Caco-2 (cell line): Measurements from ENCODE around the gene EHF. TPM values are rescaled to one million over a fixed set of nuclear protein-coding genes. Genes with fewer than 3 reads are reported as not detected.

ENCODE experiments used
- BruUV-seq: library from RNA; stranded (reverse); fragments of 400-500 nt; replicated peaks from 2 replicates; lab custom pipeline; 2021; lab: Mats Ljungman, UMichigan
- CTCF ChIA-PET: fragments of 300-600 bp; sonication (Branson Sonifier 250); formaldehyde crosslinking; loops from one replicate; lab custom pipeline; 2022; ENCODE audit warnings: antibody characterized with exemption; lab: Charles Lee
- POLR2A ChIA-PET: fragments of 300-600 bp; sonication (Branson Sonifier 250); formaldehyde crosslinking; loops from one replicate; lab custom pipeline; 2022; ENCODE audit warnings: antibody characterized with exemption; lab: Charles Lee
- DNase-seq, 2 experiments: peaks; one replicate each; pipeline versions ENCODE4 v3.0.0 to v3.0.0-alpha.2; 2020 to 2022
- H3K27me3 ChIP-seq: replicated peaks from 2 replicates; pipeline ENCODE4 v1.6.0; 2011; ENCODE audit warnings: low read length; ENCODE audit not compliant: control insufficient read depth, insufficient read depth
- H3K36me3 ChIP-seq: 2 replicates; pipeline ENCODE4 v1.5.1; 2011; ENCODE audit warnings: low read length; ENCODE audit not compliant: control insufficient read depth, insufficient read depth
- H3K4me1 ChIP-seq: fragments of 250-450 bp; sonication (Bioruptor Pico); 2 replicates; pipeline ENCODE4 v1.5.1; 2020; ENCODE audit warnings: mild to moderate bottlenecking
- H3K4me3 ChIP-seq: 2 replicates; pipeline ENCODE4 v1.5.1; 2011; ENCODE audit warnings: low read depth, mild to moderate bottlenecking, control low read depth, low read length
- H3K9me3 ChIP-seq: fragments of 250-450 bp; sonication (Bioruptor Pico); 2 replicates; pipeline ENCODE4 v1.5.1; 2020; ENCODE audit warnings: mild to moderate bottlenecking, moderate library complexity
- H3K27ac Mint-ChIP-seq: one replicate; pipeline ENCODE4 v1.8.0; 2022; ENCODE audit warnings: mixed read lengths; ENCODE audit not compliant: unreplicated experiment
- H3K27me3 Mint-ChIP-seq: one replicate; pipeline ENCODE4 v1.8.0; 2022; ENCODE audit warnings: mixed read lengths; ENCODE audit not compliant: insufficient read depth, unreplicated experiment
- H3K36me3 Mint-ChIP-seq: one replicate; pipeline ENCODE4 v1.8.0; 2022; ENCODE audit warnings: mild to moderate bottlenecking, mixed read lengths; ENCODE audit not compliant: insufficient read depth, unreplicated experiment
- H3K4me1 Mint-ChIP-seq: one replicate; pipeline ENCODE4 v1.8.0; 2022; ENCODE audit warnings: low read depth, mixed read lengths; ENCODE audit not compliant: unreplicated experiment
- H3K4me3 Mint-ChIP-seq: one replicate; pipeline ENCODE4 v1.8.0; 2022; ENCODE audit warnings: mild to moderate bottlenecking, moderate library complexity, mixed read lengths; ENCODE audit not compliant: unreplicated experiment
- H3K9me3 Mint-ChIP-seq: one replicate; pipeline ENCODE4 v1.8.0; 2022; ENCODE audit warnings: mixed read lengths; ENCODE audit not compliant: unreplicated experiment
- intact Hi-C: fragments of 100-400 bp; cut with micrococcal nuclease; formaldehyde crosslinking; loops from one replicate; pipeline ENCODE4 v1.10.0; 2022; ENCODE audit not compliant: unreplicated experiment
- total RNA-seq: library from RNA; stranded (reverse); gene quantifications from 2 replicates; pipeline ENCODE4 v1.2.3, GENCODE V29; 2022
- TF ChIP-seq, protein P1 (sequence below), 2 experiments: fragments of 200-600 bp in 1 of 2; IDR thresholded peaks; 1 replicate in 1 of 2; 2 replicates in 1 of 2; pipeline versions ENCODE4 v1.5.1 to v1.8.0; 2011 to 2022; ENCODE audit warnings: antibody characterized with exemption in 1 of 2, control low read depth in 1 of 2, inconsistent platforms in 1 of 2, low read depth in 1 of 2, low read length in 1 of 2, mild to moderate bottlenecking in 1 of 2, moderate library complexity in 1 of 2; ENCODE audit not compliant: insufficient read depth in 1 of 2, severe bottlenecking in 1 of 2, unreplicated experiment in 1 of 2

Gene EHF
- total RNA-seq, 1 experiment from 2014 or later: 0.11 TPM

DNA sequence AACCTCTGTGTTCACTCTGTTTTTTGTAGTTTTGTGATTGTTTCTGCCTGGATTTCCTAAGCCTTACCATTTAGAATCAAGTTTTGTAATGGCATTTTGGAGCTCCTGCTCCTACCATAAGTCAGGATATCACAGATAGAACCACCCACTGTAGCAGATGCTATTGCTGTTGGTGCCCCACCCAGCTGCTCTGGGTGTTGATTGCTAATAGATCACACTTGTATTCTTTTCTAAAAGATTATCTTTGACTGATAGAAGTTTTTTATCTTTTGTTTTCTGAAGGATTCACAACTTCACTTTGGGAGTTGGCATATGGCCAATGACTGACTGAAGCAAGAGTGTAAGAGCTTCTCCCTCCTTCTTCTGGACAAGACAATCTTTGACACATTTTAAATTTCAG lies 76.0 kb downstream of the EHF start:
- BruUV-seq: no TSS peak
- CTCF ChIA-PET: no interaction called here
- no peak for DNase-seq
- Histone ChIP-seq H3K4me3 (no peak overlapping the region), H3K27me3 (no peaks in the 10 kb centered on the region), H3K4me1 (no peaks in the 10 kb centered on the region), H3K36me3 (no peaks in the 10 kb centered on the region), H3K9me3 (peaks cover 6% of the 10 kb centered on the region)
- TF ChIP-seq, protein P1, sequence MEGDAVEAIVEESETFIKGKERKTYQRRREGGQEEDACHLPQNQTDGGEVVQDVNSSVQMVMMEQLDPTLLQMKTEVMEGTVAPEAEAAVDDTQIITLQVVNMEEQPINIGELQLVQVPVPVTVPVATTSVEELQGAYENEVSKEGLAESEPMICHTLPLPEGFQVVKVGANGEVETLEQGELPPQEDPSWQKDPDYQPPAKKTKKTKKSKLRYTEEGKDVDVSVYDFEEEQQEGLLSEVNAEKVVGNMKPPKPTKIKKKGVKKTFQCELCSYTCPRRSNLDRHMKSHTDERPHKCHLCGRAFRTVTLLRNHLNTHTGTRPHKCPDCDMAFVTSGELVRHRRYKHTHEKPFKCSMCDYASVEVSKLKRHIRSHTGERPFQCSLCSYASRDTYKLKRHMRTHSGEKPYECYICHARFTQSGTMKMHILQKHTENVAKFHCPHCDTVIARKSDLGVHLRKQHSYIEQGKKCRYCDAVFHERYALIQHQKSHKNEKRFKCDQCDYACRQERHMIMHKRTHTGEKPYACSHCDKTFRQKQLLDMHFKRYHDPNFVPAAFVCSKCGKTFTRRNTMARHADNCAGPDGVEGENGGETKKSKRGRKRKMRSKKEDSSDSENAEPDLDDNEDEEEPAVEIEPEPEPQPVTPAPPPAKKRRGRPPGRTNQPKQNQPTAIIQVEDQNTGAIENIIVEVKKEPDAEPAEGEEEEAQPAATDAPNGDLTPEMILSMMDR (IDR thresholded peaks at IDR 0.05; ENCODE audit: insufficient read depth in 1 of 2, low read depth in 1 of 2, low read length in 1 of 2, severe bottlenecking in 1 of 2, unreplicated experiment in 1 of 2): no peak
- Mint-ChIP-seq H3K4me3 (no peak overlapping the region), H3K36me3 (no peaks in the 10 kb centered on the region), H3K4me1 (no peaks in the 10 kb centered on the region), H3K27me3 (no peaks in the 10 kb centered on the region), H3K9me3 (peaks cover 22% of the 10 kb centered on the region), H3K27ac (no peak overlapping the region)
- POLR2A ChIA-PET: no interaction called here
- intact Hi-C loops: no loop called here

DNA sequence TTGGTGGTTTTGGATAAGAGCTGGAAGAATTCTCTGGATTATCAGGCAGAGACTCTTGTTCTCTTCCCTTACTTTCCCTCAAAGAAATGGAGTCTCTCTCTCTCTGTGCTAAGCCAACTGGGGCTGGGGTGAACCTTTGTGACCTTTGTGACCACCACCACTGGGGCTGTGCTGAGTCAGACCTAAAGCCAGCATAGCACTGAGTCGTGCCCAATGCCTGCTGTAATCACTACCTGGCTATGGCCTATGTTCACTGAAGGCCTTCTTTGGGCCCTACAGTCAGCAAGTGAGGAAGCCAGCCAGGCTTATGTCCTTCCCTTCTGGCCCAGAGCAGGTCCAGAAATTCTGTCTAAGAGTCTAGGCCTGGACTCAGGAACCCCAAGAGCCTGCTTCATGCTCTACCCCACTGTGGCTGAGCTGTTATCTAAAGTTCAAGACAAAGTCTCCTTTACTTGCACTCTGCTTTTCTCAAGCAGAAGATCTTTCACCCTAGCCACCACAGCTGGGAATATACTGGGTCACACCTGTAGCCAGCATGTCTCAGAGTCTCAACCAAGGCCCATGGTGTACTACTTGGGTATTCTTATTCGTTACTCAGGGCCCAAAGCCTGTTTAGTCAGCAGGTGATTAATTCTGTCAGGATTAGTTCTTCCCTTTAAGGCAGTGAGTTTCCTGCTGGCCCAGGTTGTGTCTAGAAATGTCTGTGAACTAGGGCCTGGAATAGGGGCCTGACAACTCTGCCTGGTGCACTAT lies 86.0 kb downstream of the EHF start:
- Mint-ChIP-seq H3K27ac (no peak overlapping the region), H3K27me3 (no peaks in the 10 kb centered on the region), H3K4me3 (no peak overlapping the region), H3K4me1 (no peaks in the 10 kb centered on the region), H3K9me3 (peaks cover 34% of the 10 kb centered on the region), H3K36me3 (no peaks in the 10 kb centered on the region)
- no peak overlapping the region for H3K4me3 ChIP-seq
- no peak for DNase-seq
- intact Hi-C loops: no loop called here
- H3K36me3 ChIP-seq: no peaks in the 10 kb centered on the region
- CTCF ChIA-PET: no interaction called here
- no peaks in the 10 kb centered on the region for H3K4me1 ChIP-seq
- no TSS peak for BruUV-seq
- POLR2A ChIA-PET: no interaction called here
- H3K27me3 ChIP-seq: no peaks in the 10 kb centered on the region
- TF ChIP-seq, protein P1 (IDR thresholded peaks at IDR 0.05; ENCODE audit: insufficient read depth in 1 of 2, low read depth in 1 of 2, low read length in 1 of 2, severe bottlenecking in 1 of 2, unreplicated experiment in 1 of 2): no peak
- peaks cover 6% of the 10 kb centered on the region for H3K9me3 ChIP-seq

DNA sequence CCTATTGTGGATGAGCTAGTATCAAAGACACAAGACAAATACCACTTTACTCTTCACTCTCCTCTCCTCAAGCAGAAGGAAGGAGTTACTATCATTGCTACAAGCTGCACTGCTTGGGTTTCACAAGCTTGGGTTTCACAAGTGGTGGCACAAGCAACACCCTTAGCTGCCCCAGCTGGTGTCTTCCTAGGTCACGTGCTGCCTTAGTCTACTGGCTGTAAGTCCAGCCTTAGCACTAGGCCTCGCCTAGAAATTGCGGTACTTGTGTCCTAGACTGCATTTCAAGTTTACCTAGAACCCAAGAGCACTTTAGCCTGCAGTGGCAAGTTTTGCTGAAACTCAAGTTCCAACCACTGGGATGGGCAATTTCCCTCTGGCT lies 86.6 kb downstream of the EHF start:
- Histone ChIP-seq H3K27me3 (no peaks in the 10 kb centered on the region), H3K4me3 (no peak overlapping the region), H3K9me3 (peaks cover 6% of the 10 kb centered on the region; the same call in 1 of the 2 replicates), H3K36me3 (no peaks in the 10 kb centered on the region), H3K4me1 (no peaks in the 10 kb centered on the region)
- intact Hi-C loops: no loop called here
- Mint-ChIP-seq H3K9me3 (peaks cover 39% of the 10 kb centered on the region), H3K36me3 (no peaks in the 10 kb centered on the region), H3K27ac (no peak overlapping the region), H3K4me1 (no peaks in the 10 kb centered on the region), H3K4me3 (no peak overlapping the region), H3K27me3 (no peaks in the 10 kb centered on the region)
- no TSS peak for BruUV-seq
- POLR2A ChIA-PET: no interaction called here
- DNase-seq: no peak
- CTCF ChIA-PET: no interaction called here
- TF ChIP-seq, protein P1 (IDR thresholded peaks at IDR 0.05; ENCODE audit: insufficient read depth in 1 of 2, low read depth in 1 of 2, low read length in 1 of 2, severe bottlenecking in 1 of 2, unreplicated experiment in 1 of 2): no peak

Other genes with a start within 250 kb of the EHF start
- gene CAT, start 182.2 kb upstream of the EHF start, total RNA-seq: 45.6 and 46.1 TPM in 2 replicates
- 0.11 and 0.26 TPM in 2 replicates for gene ELF5, start 107.3 kb upstream of the EHF start, total RNA-seq